ENCODE data around the gene RNF6. TPM values are rescaled to one million over a fixed set of nuclear protein-coding genes. Genes with fewer than 3 reads are reported as not detected.
A peak's percentile ranks its signal among the peaks of the same experiment; 100 is the strongest.

The RNF6 gene
- total RNA-seq, 6 experiments from 2014 or later: 8.2 to 17.3 (median 11.3) TPM

- no peaks in the 10 kb centered on the region for H3K9me3 ChIP-seq
- no peak for ATAC-seq
- peaks cover 0 to 20% (median 6%) of the 10 kb centered on the region in 4 donors for H3K4me1 ChIP-seq
- 85% methylated on average over 3 of the region's 3 CpGs for WGBS (ENCODE audit: insufficient coverage, low coverage, low lambda C conversion rate, missing lambda C conversion rate)
- no peaks in the 10 kb centered on the region for H3K27me3 ChIP-seq
- no peak overlapping the region for H3K27ac ChIP-seq
- intact Hi-C loops (cut with DNase I): no loop called here
- H3K4me3 ChIP-seq: no peak overlapping the region
- TF ChIP-seq POLR2A (IDR thresholded peaks at IDR 0.05): no peak
- no peak for TF ChIP-seq CTCF (IDR thresholded peaks at IDR 0.05)
- H3K36me3 ChIP-seq: no peaks in the 10 kb centered on the region
- no peak for DNase-seq
Measured at GRCh38 chr13:26259634-26260033, 37.5 kb upstream of the RNF6 start.

- WGBS (ENCODE audit: insufficient coverage, low coverage, low lambda C conversion rate, missing lambda C conversion rate): 57% methylated on average over 2 of the region's 2 CpGs
- Histone ChIP-seq H3K4me3 (no peak overlapping the region), H3K4me1 (peaks cover 0 to 20% (median 6%) of the 10 kb centered on the region in 4 donors), H3K9me3 (no peaks in the 10 kb centered on the region), H3K36me3 (no peaks in the 10 kb centered on the region), H3K27ac (no peak overlapping the region), H3K27me3 (no peaks in the 10 kb centered on the region)
- no peak for TF ChIP-seq CTCF (IDR thresholded peaks at IDR 0.05)
- no peak for TF ChIP-seq POLR2A (IDR thresholded peaks at IDR 0.05)
- ATAC-seq (no peak), DNase-seq (no peak)
- intact Hi-C loops (cut with DNase I): no loop called here
Measured at GRCh38 chr13:26257049-26257448, 34.9 kb upstream of the RNF6 start.

GRCh38 chr13:26255691-26256277 is 33.7 kb upstream of the RNF6 start:
- WGBS (ENCODE audit: insufficient coverage, low coverage, low lambda C conversion rate, missing lambda C conversion rate): 44% methylated on average over 10 of the region's 10 CpGs
- H3K36me3 ChIP-seq: no peaks in the 10 kb centered on the region
- H3K27ac ChIP-seq: no peak overlapping the region
- ATAC-seq (no peak), DNase-seq (no peak)
- no peaks in the 10 kb centered on the region for H3K27me3 ChIP-seq
- peak in 3 of 4 donors; percentile 6 to 22 (median 22) for TF ChIP-seq CTCF (IDR thresholded peaks at IDR 0.05)
- no peak for TF ChIP-seq POLR2A (IDR thresholded peaks at IDR 0.05)
- no peaks in the 10 kb centered on the region for H3K9me3 ChIP-seq
- H3K4me3 ChIP-seq: peak overlapping the region in 2 of 3 donors; percentile 2 to 90
- peaks cover 0 to 20% (median 6%) of the 10 kb centered on the region in 4 donors for H3K4me1 ChIP-seq
- intact Hi-C loops (cut with DNase I): no loop called here

GRCh38 chr13:26255115-26255514 is 33.0 kb upstream of the RNF6 start:
- no peaks in the 10 kb centered on the region for H3K36me3 ChIP-seq
- H3K4me1 ChIP-seq: peaks cover 0 to 20% (median 6%) of the 10 kb centered on the region in 4 donors
- peak overlapping the region; percentile 92 to 99 (median 96) for H3K27ac ChIP-seq
- 4% methylated on average over 7 of the region's 7 CpGs for WGBS (ENCODE audit: insufficient coverage, low coverage, low lambda C conversion rate, missing lambda C conversion rate)
- no peaks in the 10 kb centered on the region for H3K27me3 ChIP-seq
- no peaks in the 10 kb centered on the region for H3K9me3 ChIP-seq
- TF ChIP-seq CTCF (IDR thresholded peaks at IDR 0.05): no peak
- TF ChIP-seq POLR2A (IDR thresholded peaks at IDR 0.05): no peak
- peak overlapping the region; percentile 90 to 96 (median 95) for H3K4me3 ChIP-seq
- intact Hi-C loops (cut with DNase I): no loop called here
- ATAC-seq (peak in 1 of 4 donors; percentile 1), DNase-seq (no peak)

Measured in right lobe of liver (tissue), 6 donors.